HEK293 (cell line): ENCODE results near the gene SLC39A11.

Source experiments
- ATF2 ChIP-seq: fragments of 450-650 bp; formaldehyde crosslinking; IDR thresholded peaks from 2 replicates; pipeline ENCODE4 v1.5.1; 2016; ENCODE audit warnings: missing biosample characterization, missing genetic modification characterization, low read depth
- KLF1 ChIP-seq: fragments of 450-650 bp; formaldehyde crosslinking; IDR thresholded peaks from 2 replicates; pipeline ENCODE4 v1.5.1; 2016; ENCODE audit warnings: missing biosample characterization, missing genetic modification characterization
- ZBTB10 ChIP-seq: fragments of 450-650 bp; formaldehyde crosslinking; IDR thresholded peaks from 2 replicates; pipeline ENCODE4 v1.5.1; 2016; ENCODE audit warnings: missing biosample characterization, missing genetic modification characterization
- ZNF114 ChIP-seq: fragments of 450-650 bp; formaldehyde crosslinking; IDR thresholded peaks from 2 replicates; pipeline ENCODE4 v1.5.0; 2017; ENCODE audit warnings: missing biosample characterization, missing genetic modification characterization
- ZNF174 ChIP-seq: fragments of 450-650 bp; formaldehyde crosslinking; IDR thresholded peaks from 2 replicates; pipeline ENCODE4 v1.5.0; 2017; ENCODE audit warnings: missing biosample characterization, mild to moderate bottlenecking, missing genetic modification characterization
- ZNF223 ChIP-seq: fragments of 450-650 bp; formaldehyde crosslinking; IDR thresholded peaks from 2 replicates; pipeline ENCODE4 v1.5.1; 2016; ENCODE audit warnings: missing biosample characterization, missing genetic modification characterization
- ZNF23 ChIP-seq: fragments of 450-650 bp; formaldehyde crosslinking; IDR thresholded peaks from 2 replicates; pipeline ENCODE4 v1.5.1; 2016; ENCODE audit warnings: missing biosample characterization, missing genetic modification characterization, borderline replicate concordance
- ZNF302 ChIP-seq: fragments of 450-650 bp; formaldehyde crosslinking; IDR thresholded peaks from 2 replicates; pipeline ENCODE4 v1.5.1; 2016; ENCODE audit warnings: missing biosample characterization, missing genetic modification characterization, low read depth
- ZNF555 ChIP-seq: fragments of 450-650 bp; formaldehyde crosslinking; conservative IDR thresholded peaks from 2 replicates; pipeline ENCODE4 v1.5.1; 2017; ENCODE audit warnings: missing biosample characterization, mild to moderate bottlenecking, missing genetic modification characterization, inconsistent platforms
- ZNF558 ChIP-seq: fragments of 450-650 bp; formaldehyde crosslinking; IDR thresholded peaks from 2 replicates; pipeline ENCODE4 v1.5.1; 2016; ENCODE audit warnings: missing biosample characterization, missing genetic modification characterization
- ZNF580 ChIP-seq: fragments of 450-650 bp; formaldehyde crosslinking; IDR thresholded peaks from 2 replicates; pipeline ENCODE4 v1.5.1; 2016; ENCODE audit warnings: missing biosample characterization, missing genetic modification characterization
- ZNF654 ChIP-seq: fragments of 450-650 bp; formaldehyde crosslinking; IDR thresholded peaks from 2 replicates; pipeline ENCODE4 v1.5.1; 2016; ENCODE audit warnings: low read depth, missing biosample characterization, missing genetic modification characterization
- ZNF692 ChIP-seq: fragments of 450-650 bp; formaldehyde crosslinking; IDR thresholded peaks from 2 replicates; pipeline ENCODE4 v1.5.1; 2016; ENCODE audit warnings: missing biosample characterization, missing genetic modification characterization
- ZNF747 ChIP-seq: fragments of 450-650 bp; formaldehyde crosslinking; IDR thresholded peaks from 2 replicates; pipeline ENCODE4 v1.5.1; 2016; ENCODE audit warnings: missing biosample characterization, missing genetic modification characterization
- ZNF785 ChIP-seq: fragments of 450-650 bp; formaldehyde crosslinking; IDR thresholded peaks from 2 replicates; pipeline ENCODE4 v1.5.1; 2016; ENCODE audit warnings: missing biosample characterization, missing genetic modification characterization
- ZNF843 ChIP-seq: fragments of 450-650 bp; formaldehyde crosslinking; IDR thresholded peaks from 2 replicates; pipeline ENCODE4 v1.5.1; 2016; ENCODE audit warnings: missing biosample characterization, missing genetic modification characterization
- TF ChIP-seq, protein P1 (sequence below): fragments of 450-650 bp; formaldehyde crosslinking; IDR thresholded peaks from 2 replicates; pipeline ENCODE4 v1.5.1; 2016; ENCODE audit warnings: missing biosample characterization, missing genetic modification characterization
- TF ChIP-seq, protein P2 (sequence below): fragments of 450-650 bp; formaldehyde crosslinking; IDR thresholded peaks from 2 replicates; pipeline ENCODE4 v1.5.1; 2016; ENCODE audit warnings: missing biosample characterization, missing genetic modification characterization
- TF ChIP-seq, protein P3 (sequence below): fragments of 450-650 bp; formaldehyde crosslinking; IDR thresholded peaks from 2 replicates; pipeline ENCODE4 v1.5.1; 2016; ENCODE audit warnings: missing biosample characterization, missing genetic modification characterization, borderline replicate concordance
- TF ChIP-seq, protein P4 (sequence below): fragments of 450-650 bp; formaldehyde crosslinking; conservative IDR thresholded peaks from 2 replicates; pipeline ENCODE4 v1.5.1; 2016; ENCODE audit warnings: low read depth, missing biosample characterization, missing genetic modification characterization
- TF ChIP-seq, protein P5 (sequence below): fragments of 450-650 bp; IDR thresholded peaks from 2 replicates; pipeline ENCODE4 v1.5.1; 2018; ENCODE audit warnings: missing biosample characterization, missing genetic modification characterization

Gene SLC39A11

GRCh38 chr17:72683506-72684404, 408.7 kb downstream of the SLC39A11 start (continued):
- TF ChIP-seq ZNF654 (tag by site-specific recombination): no peak
- no peak for TF ChIP-seq ZNF785 (tag by site-specific recombination)
- no peak for TF ChIP-seq ATF2 (tag by site-specific recombination)
- TF ChIP-seq KLF1 (tag by site-specific recombination): no peak
- no peak for TF ChIP-seq ZNF555 (tag by site-specific recombination)
- no peak for TF ChIP-seq ZBTB10 (tag by site-specific recombination)
- no peak for TF ChIP-seq ZNF747 (tag by site-specific recombination)
- TF ChIP-seq, protein P1, sequence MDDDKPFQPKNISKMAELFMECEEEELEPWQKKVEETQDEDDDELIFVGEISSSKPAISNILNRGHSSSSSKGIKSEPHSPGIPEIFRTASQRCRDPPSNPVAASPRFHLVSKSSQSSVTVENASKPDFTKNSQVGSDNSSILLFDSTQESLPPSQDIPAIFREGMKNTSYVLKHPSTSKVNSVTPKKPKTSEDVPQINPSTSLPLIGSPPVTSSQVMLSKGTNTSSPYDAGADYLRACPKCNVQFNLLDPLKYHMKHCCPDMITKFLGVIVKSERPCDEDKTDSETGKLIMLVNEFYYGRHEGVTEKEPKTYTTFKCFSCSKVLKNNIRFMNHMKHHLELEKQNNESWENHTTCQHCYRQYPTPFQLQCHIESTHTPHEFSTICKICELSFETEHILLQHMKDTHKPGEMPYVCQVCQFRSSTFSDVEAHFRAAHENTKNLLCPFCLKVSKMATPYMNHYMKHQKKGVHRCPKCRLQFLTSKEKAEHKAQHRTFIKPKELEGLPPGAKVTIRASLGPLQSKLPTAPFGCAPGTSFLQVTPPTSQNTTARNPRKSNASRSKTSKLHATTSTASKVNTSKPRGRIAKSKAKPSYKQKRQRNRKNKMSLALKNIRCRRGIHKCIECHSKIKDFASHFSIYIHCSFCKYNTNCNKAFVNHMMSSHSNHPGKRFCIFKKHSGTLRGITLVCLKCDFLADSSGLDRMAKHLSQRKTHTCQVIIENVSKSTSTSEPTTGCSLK (tag by site-specific recombination): no peak
- no peak for TF ChIP-seq ZNF302 (tag by site-specific recombination)
- TF ChIP-seq ZNF223 (tag by site-specific recombination): no peak
- TF ChIP-seq ZNF580 (tag by site-specific recombination): no peak
- TF ChIP-seq, protein P2, sequence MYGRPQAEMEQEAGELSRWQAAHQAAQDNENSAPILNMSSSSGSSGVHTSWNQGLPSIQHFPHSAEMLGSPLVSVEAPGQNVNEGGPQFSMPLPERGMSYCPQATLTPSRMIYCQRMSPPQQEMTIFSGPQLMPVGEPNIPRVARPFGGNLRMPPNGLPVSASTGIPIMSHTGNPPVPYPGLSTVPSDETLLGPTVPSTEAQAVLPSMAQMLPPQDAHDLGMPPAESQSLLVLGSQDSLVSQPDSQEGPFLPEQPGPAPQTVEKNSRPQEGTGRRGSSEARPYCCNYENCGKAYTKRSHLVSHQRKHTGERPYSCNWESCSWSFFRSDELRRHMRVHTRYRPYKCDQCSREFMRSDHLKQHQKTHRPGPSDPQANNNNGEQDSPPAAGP (tag by site-specific recombination): peak; percentile 86; the same call in 1 of the 2 replicates
- TF ChIP-seq, protein P3, sequence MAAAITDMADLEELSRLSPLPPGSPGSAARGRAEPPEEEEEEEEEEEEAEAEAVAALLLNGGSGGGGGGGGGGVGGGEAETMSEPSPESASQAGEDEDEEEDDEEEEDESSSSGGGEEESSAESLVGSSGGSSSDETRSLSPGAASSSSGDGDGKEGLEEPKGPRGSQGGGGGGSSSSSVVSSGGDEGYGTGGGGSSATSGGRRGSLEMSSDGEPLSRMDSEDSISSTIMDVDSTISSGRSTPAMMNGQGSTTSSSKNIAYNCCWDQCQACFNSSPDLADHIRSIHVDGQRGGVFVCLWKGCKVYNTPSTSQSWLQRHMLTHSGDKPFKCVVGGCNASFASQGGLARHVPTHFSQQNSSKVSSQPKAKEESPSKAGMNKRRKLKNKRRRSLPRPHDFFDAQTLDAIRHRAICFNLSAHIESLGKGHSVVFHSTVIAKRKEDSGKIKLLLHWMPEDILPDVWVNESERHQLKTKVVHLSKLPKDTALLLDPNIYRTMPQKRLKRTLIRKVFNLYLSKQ (tag by site-specific recombination): no peak
- no peak for TF ChIP-seq ZNF174 (tag by site-specific recombination)
- TF ChIP-seq ZNF558: peak; percentile 40; the same call in 1 of the 2 replicates
- TF ChIP-seq ZNF23 (tag by site-specific recombination): no peak
- TF ChIP-seq ZNF843: peak; percentile 73
- TF ChIP-seq ZNF692: no peak; the same call in 1 of the 2 replicates
- TF ChIP-seq, protein P4, sequence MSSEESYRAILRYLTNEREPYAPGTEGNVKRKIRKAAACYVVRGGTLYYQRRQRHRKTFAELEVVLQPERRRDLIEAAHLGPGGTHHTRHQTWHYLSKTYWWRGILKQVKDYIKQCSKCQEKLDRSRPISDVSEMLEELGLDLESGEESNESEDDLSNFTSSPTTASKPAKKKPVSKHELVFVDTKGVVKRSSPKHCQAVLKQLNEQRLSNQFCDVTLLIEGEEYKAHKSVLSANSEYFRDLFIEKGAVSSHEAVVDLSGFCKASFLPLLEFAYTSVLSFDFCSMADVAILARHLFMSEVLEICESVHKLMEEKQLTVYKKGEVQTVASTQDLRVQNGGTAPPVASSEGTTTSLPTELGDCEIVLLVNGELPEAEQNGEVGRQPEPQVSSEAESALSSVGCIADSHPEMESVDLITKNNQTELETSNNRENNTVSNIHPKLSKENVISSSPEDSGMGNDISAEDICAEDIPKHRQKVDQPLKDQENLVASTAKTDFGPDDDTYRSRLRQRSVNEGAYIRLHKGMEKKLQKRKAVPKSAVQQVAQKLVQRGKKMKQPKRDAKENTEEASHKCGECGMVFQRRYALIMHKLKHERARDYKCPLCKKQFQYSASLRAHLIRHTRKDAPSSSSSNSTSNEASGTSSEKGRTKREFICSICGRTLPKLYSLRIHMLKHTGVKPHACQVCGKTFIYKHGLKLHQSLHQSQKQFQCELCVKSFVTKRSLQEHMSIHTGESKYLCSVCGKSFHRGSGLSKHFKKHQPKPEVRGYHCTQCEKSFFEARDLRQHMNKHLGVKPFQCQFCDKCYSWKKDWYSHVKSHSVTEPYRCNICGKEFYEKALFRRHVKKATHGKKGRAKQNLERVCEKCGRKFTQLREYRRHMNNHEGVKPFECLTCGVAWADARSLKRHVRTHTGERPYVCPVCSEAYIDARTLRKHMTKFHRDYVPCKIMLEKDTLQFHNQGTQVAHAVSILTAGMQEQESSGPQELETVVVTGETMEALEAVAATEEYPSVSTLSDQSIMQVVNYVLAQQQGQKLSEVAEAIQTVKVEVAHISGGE: no peak
- TF ChIP-seq ZNF114 (tag by site-specific recombination): no peak
- TF ChIP-seq, protein P5, sequence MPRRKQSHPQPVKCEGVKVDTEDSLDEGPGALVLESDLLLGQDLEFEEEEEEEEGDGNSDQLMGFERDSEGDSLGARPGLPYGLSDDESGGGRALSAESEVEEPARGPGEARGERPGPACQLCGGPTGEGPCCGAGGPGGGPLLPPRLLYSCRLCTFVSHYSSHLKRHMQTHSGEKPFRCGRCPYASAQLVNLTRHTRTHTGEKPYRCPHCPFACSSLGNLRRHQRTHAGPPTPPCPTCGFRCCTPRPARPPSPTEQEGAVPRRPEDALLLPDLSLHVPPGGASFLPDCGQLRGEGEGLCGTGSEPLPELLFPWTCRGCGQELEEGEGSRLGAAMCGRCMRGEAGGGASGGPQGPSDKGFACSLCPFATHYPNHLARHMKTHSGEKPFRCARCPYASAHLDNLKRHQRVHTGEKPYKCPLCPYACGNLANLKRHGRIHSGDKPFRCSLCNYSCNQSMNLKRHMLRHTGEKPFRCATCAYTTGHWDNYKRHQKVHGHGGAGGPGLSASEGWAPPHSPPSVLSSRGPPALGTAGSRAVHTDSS (tag by site-specific recombination): no peak
